Endothelial cell (in vitro differentiated cells): Measurements from ENCODE around the gene TMED10. TPM values are rescaled to one million over a fixed set of nuclear protein-coding genes. Genes with fewer than 3 reads are reported as not detected.
A peak's percentile ranks its signal among the peaks of the same experiment; 100 is the strongest.

Experiments
- DNase-seq: peaks from one replicate; pipeline ENCODE4 v3.0.0; 2021; ENCODE audit warnings: low spot score
- H3K27ac Mint-ChIP-seq: one replicate; pipeline ENCODE4 v1.8.0; 2021; ENCODE audit warnings: mixed read lengths, inconsistent platforms; ENCODE audit not compliant: unreplicated experiment
- H3K27me3 Mint-ChIP-seq: one replicate; pipeline ENCODE4 v1.8.0; 2021; ENCODE audit warnings: mild to moderate bottlenecking, moderate library complexity, mixed read lengths, inconsistent platforms; ENCODE audit not compliant: unreplicated experiment
- H3K36me3 Mint-ChIP-seq: one replicate; pipeline ENCODE4 v1.8.0; 2021; ENCODE audit warnings: mild to moderate bottlenecking, low read depth, mixed read lengths, inconsistent platforms; ENCODE audit not compliant: unreplicated experiment
- H3K4me1 Mint-ChIP-seq: one replicate; pipeline ENCODE4 v1.8.0; 2021; ENCODE audit warnings: mild to moderate bottlenecking, mixed read lengths, inconsistent platforms; ENCODE audit not compliant: unreplicated experiment
- H3K4me3 Mint-ChIP-seq: one replicate; pipeline ENCODE4 v1.8.0; 2021; ENCODE audit warnings: mild to moderate bottlenecking, mixed read lengths, inconsistent platforms; ENCODE audit not compliant: unreplicated experiment
- H3K9me3 Mint-ChIP-seq: one replicate; pipeline ENCODE4 v1.8.0; 2021; ENCODE audit warnings: mixed read lengths, inconsistent platforms; ENCODE audit not compliant: unreplicated experiment
- CTCF ChIP-seq: fragments of 200-600 bp; sonication (generic); IDR thresholded peaks from one replicate; pipeline ENCODE4 v1.5.0; 2021; ENCODE audit warnings: antibody characterized with exemption; ENCODE audit not compliant: unreplicated experiment
- total RNA-seq: library from RNA; stranded (reverse); fragmentation: NEBNext Ultra II Directional; extraction: Animal tissue kit (Norgen Biotek cat#: 25700); gene quantifications from one replicate; pipeline ENCODE4 v1.2.1, GENCODE V29; 2021; ENCODE audit not compliant: unreplicated experiment

The TMED10 gene
- total RNA-seq, 1 donor from 2014 or later, result 312 TPM

DNA sequence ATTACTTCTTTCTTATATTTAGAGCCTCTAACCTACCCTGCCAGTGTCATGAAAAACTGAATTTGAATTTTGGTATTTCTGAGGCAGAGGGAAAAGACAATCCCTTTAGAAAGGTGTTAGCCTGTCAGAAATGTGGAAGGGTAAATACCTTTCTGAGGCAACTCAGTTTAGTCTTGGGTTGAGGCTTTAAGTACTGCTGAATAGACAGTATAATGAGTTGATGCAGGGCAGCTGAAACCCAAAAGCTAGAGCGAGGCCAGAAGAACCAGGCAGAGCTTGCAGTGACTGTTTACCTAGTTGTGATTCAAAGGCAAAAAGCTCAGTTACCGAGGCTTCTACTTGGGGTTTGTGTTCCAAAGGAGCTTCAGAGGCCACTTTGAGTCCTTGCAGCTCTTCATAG is 88.3 kb downstream of the TMED10 start:
- Mint-ChIP-seq H3K4me1 (no peaks in the 10 kb centered on the region), H3K36me3 (peaks cover 30% of the 10 kb centered on the region), H3K27ac (no peak overlapping the region), H3K9me3 (no peaks in the 10 kb centered on the region), H3K27me3 (no peaks in the 10 kb centered on the region), H3K4me3 (no peak overlapping the region)
- DNase-seq, result no peak
- no peak for TF ChIP-seq CTCF

DNA sequence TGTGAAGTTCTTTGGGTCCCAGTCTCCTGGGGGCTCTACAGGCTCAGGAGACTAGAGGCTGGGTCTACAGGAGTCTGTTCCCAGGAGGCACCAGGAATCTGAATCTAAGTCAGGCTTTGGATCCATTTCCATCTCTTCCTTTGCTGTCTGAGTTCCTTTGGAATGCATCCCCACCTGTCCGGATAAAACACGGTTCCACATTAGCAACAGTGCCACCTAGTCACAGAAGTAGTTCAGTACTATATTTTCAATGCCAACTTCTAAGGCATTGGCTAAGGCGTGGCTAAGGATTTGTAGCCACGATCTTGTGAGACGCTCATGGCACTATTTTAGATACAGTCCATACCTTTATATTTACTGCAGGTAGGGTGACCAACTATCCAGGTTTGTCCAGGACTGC is 91.9 kb downstream of the TMED10 start:
- TF ChIP-seq CTCF, result no peak
- DNase-seq, result no peak
- Mint-ChIP-seq H3K27ac (no peak overlapping the region), H3K27me3 (peaks cover 3% of the 10 kb centered on the region), H3K4me1 (no peaks in the 10 kb centered on the region), H3K36me3 (peaks cover 28% of the 10 kb centered on the region), H3K4me3 (peak overlapping the region; percentile 37), H3K9me3 (no peaks in the 10 kb centered on the region)

GRCh38 chr14:75083271-75083670 is 93.1 kb downstream of the TMED10 start:
- Mint-ChIP-seq H3K36me3 (peaks cover 28% of the 10 kb centered on the region), H3K4me1 (no peaks in the 10 kb centered on the region), H3K27me3 (peaks cover 3% of the 10 kb centered on the region), H3K9me3 (no peaks in the 10 kb centered on the region), H3K4me3 (no peak overlapping the region), H3K27ac (no peak overlapping the region)
- no peak for DNase-seq
- TF ChIP-seq CTCF, result no peak

GRCh38 chr14:75081660-75082229 is 94.7 kb downstream of the TMED10 start:
- Mint-ChIP-seq H3K27me3 (peaks cover 3% of the 10 kb centered on the region), H3K4me1 (no peaks in the 10 kb centered on the region), H3K4me3 (no peak overlapping the region), H3K9me3 (no peaks in the 10 kb centered on the region), H3K27ac (no peak overlapping the region), H3K36me3 (peaks cover 22% of the 10 kb centered on the region)
- TF ChIP-seq CTCF, result no peak
- no peak for DNase-seq

Other genes starting within 250 kb of the TMED10 start
- gene PGF, start 221.0 kb downstream of the TMED10 start, total RNA-seq, result 6.5 TPM
- 31.8 TPM for gene EIF2B2, start 173.7 kb downstream of the TMED10 start, total RNA-seq
- gene MLH3, start 125.1 kb downstream of the TMED10 start, total RNA-seq, result 17.2 TPM
- 5.8 TPM for gene ACYP1, start 112.6 kb downstream of the TMED10 start, total RNA-seq
- gene ZC2HC1C, start 107.0 kb downstream of the TMED10 start, total RNA-seq, result 1.6 TPM
- 74.3 TPM for gene NEK9, start 49.6 kb downstream of the TMED10 start, total RNA-seq
- gene FOS, start 102.2 kb upstream of the TMED10 start, total RNA-seq, result 41.5 TPM